Measurements from ENCODE around the gene IFNA17.

DNA sequence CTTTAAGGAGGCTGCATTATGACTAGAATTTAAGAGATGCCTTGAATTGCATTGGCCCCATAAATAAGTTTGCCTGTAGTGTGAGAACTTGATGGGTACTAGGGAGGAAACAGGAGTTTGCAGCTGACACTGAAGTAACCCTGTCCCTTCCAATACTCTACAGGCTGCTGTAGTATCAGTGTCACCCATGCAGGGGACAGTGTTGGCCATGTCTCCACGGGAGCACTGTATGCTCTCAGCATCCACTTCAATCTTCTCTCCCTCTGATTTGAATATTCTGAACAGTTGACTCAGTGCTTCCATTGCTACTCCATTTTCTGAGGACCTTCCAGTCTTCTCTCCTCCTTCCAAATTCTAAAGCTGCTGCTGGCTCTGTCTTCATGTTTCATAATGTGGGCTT is 23.2 kb upstream of the IFNA17 start:
- TF ChIP-seq POLR2AphosphoS5 (IDR thresholded peaks at IDR 0.05) = no peak
- TF ChIP-seq POLR2A (IDR thresholded peaks at IDR 0.05; ENCODE audit: low read depth) = no peak
- TF ChIP-seq, protein P1, sequence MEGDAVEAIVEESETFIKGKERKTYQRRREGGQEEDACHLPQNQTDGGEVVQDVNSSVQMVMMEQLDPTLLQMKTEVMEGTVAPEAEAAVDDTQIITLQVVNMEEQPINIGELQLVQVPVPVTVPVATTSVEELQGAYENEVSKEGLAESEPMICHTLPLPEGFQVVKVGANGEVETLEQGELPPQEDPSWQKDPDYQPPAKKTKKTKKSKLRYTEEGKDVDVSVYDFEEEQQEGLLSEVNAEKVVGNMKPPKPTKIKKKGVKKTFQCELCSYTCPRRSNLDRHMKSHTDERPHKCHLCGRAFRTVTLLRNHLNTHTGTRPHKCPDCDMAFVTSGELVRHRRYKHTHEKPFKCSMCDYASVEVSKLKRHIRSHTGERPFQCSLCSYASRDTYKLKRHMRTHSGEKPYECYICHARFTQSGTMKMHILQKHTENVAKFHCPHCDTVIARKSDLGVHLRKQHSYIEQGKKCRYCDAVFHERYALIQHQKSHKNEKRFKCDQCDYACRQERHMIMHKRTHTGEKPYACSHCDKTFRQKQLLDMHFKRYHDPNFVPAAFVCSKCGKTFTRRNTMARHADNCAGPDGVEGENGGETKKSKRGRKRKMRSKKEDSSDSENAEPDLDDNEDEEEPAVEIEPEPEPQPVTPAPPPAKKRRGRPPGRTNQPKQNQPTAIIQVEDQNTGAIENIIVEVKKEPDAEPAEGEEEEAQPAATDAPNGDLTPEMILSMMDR (IDR thresholded peaks at IDR 0.05) = no peak
- no peak for TF ChIP-seq EP300 (IDR thresholded peaks at IDR 0.05)
